SKM-1 (cell line): ENCODE results near the gene ARID5A.
"Not testable (repeated sequence)": the region's sequence is repeated elsewhere in the genome, so short reads cannot be mapped to it uniquely, and the experiment has no call there.

ENCODE experiments used
- DNase-seq: peaks from one replicate; lab custom pipeline; 2025; ENCODE audit not compliant: unreplicated experiment; lab: John Stamatoyannopoulos, UW

Gene ARID5A

GRCh38 chr2:96536445-96537065, at the start of gene ARID5A:
Gene ARID5A, plus strand, starts transcription at chr2:96536752. Its CDS starts 75 bp downstream, at chr2:96536827.
- peak; percentile 78 for DNase-seq

DNA sequence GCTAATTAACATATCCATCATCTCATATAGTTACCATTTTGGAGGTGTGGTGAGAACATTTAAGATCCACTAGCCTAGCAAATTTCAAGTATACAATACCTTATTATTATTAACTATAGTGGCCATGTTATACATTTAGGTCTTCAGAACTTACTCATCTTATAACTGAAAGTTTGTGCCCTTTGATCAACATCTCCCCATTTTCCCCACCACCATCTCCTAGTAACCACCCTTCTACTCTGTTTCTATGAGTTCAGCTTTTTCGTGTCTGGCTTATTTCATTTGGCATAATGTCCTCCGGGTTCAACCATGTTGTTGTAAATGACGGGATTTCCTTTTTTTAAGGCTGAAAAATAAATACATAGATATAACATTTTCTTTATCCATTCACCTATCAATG, 47.3 kb upstream of the ARID5A start:
- DNase-seq, result no peak

- no peak for DNase-seq
Measured at GRCh38 chr2:96489663-96490062, 46.9 kb upstream of the ARID5A start.

DNA sequence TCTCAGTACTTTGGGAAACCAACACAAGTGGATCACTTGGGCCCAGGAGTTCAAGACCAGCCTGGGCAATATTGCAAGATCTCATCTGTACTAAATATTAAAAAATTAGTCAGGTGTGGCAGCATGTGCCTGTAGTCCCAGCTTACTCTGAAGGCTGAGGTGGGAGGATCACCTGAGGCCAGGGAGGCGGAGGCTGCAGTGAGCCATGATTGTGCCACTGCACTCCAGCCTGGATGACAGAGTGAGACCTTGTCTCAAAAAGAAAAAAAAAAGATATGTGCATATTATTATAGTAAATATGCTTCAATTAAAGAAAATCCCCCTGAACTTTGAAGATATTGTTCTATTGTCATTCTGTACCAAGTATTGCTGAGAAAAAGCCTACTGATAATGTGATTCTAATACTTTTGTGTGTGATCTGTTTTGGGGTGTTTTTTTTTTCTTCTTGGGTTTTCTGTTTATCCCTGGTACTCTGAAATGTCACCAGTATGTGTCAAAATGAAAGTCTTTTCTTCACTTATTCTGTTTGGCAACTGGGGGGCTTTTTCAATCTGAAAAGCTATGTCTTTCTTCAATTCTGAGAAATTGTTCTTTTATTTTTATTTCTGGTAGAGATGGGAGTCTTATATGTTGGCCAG, 44.6 kb upstream of the ARID5A start:
- DNase-seq, result no peak

GRCh38 chr2:96493072-96493471, 43.5 kb upstream of the ARID5A start:
- DNase-seq, result no peak

DNA sequence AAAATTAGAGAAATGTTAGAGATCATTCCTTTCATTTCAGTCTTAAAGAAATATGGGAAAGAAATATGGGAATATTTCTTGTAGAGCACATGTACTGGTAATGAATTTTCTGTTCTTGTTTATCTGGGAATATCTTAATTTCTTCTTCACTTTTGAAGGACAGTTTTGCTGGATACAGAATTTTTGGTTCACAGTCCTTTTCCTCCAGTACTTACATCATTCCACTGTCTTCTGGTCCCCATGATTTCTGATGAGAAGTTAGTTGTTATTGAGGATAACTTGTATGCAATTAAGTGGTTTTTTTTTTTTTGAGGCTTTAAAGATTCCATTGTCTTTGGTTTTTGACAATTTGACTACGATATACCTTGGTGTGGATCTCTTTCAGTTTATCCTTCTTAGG, 42.4 kb upstream of the ARID5A start:
- no peak for DNase-seq

DNA sequence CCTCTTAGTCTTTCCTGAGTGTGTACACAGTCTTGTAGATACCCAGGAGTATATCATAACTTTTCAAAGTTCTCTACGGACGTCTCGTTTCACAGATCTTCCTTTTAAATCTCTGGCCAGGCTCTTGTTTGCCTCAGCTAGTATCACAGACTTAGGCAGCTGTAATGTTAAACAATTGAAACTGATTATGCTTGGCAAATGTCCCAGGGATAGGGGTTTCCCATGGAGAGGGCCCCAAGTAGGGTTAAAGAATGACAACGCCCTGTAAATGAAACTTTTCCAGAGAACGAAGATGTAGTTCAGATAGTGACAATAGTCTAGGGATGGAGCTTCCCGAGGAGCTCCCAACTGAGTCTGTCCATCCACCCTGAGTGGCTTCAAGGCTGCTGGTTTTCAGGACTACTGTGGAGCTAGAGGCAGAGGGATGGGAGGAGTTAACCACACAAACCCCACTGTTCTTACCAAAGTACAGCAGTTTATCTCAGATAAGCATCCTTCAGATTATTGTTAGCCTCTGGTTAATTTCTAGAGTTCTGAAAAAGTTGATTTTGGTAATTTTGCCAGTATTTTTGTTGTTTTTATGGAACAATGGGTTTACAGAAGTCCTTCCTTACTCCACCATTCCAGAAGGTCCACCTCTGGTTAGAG, 40.4 kb upstream of the ARID5A start:
- no peak for DNase-seq

- DNase-seq, result no peak
Measured at GRCh38 chr2:96498021-96498431, 38.5 kb upstream of the ARID5A start.

DNA sequence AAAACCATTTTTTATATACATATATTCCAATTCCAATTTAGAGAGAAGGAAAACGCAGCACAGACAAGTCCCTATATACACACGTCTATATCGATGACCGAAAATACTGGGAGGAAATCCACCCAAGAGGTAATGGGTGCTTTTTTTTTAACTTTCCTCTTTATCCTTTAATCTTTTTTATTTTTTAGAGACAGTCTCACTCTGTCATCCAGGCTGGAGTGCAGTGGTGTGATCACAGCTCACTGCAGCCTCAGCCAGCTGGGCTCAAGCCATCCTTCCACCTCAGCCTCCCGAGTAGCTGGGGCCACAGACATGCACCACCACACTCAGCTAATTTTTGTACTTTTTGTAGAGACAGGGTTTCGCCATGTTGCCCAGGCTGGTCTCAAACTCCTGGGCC, 37.9 kb upstream of the ARID5A start:
- not testable (repeated sequence) for DNase-seq

GRCh38 chr2:96499061-96499960, 37.2 kb upstream of the ARID5A start:
- DNase-seq, result no peak

DNA sequence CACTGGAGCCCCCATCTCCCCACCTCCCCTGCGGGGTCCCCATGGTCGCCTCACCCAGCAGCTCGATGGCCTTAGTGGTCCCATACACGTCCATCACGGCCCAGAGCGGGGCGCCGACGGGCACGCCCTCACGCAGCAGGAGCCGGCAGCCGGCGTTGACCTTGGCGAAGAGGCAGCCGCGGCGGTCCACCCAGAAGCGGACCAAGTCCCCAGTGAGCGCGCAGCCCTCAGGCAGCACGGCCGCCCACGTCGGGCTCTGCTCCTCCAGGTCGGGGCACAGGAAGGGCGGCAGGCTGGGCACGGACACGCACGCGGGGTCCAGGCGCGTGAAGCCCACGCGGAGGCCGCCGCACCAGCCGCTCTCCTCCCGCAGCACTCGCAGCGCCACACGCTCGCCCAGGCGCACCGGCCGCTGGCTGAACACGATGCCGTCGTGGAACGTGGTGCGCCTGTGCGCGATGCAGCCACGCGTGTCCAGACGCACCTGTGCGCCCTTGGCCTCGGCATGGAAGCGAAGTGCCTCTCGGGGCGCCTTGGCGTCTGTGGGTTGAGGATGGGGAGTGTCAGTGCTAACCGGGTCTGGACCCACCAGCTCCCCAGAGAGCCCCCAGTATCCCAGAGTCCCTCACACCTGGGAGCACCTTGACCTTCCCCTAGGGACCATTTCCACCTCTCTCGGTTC, 36.0 kb upstream of the ARID5A start:
- no peak for DNase-seq

- DNase-seq, result no peak
Measured at GRCh38 chr2:96501471-96501874, 35.1 kb upstream of the ARID5A start.

DNA sequence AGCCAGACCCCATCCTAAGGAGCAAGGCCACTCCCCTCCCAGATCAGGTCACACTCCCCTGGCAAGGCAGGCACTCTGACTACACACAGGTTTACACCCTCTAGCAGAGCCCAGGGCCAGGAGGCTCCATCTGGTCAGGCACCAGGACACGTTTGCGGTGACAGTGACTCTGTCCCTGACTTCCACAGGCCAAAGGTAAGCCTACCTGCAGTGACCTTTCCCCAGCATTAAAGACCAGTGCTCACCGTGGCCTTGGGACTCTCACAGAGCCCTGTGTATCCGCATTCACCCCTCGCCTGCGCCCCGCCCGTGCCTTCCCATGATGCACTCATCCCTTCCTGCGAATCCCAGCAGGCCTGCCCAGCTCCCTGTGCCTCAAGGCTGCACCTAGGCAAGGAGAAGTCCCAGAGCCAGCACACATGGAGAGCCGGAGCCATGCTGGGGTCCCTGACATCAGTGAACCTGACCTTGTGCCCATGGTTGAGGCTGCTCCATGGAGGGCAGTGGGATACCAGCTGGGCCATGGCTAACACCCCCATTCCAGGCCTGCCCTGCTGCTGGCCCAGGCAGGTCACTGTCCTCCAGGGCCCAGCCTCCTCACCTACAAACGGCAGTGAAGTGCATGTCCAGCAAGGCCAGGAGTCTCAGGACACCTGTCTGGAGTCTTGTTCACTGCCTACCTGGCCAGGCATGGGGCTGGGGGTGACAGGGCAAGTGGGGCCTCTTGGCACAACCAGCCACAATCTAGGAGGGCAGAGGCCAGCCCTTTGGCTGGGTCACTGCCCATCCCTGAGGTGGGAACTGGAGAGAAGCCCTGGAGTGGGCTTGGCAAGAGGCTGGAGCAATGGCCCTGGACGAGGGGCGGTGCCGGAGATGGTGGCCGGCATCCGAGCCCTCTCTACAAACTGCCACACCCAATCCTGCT, 34.4 kb upstream of the ARID5A start:
- DNase-seq, result no peak

DNA sequence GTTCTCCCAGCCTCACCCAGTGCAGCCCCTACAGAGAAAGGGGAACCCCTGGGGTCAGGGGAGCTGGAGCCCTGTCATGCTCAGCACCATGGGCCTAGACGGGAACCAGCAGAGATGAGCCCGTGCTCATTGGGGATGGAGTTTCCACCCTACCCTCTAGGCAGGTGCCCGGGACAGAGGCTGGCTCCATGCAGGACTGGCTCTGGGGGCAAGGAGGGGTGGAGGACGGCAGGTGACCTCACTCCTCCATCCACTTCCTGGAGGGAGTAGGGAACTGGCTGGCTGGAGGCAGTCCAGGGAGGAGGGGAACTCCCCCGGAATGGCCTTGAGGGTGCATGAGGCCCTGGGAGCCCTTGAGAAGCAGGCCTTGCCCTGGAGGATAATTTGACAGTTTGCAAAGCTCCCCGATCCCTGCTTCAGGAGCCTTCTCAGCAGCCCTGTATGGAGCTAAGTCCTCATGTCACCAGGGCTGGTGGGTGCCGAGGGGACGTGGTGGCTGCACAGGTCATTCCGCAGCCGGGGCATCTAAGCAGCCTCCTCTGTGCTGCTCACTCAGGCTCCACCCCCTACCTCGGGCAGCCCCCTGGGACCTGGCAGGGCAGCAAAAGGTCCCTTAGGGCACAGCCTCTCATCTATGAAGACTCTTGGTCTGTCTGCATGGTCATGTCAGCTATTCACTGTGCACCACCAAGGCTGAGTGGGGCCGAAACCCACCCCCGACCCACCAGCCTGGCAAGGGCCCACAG, 33.5 kb upstream of the ARID5A start:
- DNase-seq, result no peak

DNA sequence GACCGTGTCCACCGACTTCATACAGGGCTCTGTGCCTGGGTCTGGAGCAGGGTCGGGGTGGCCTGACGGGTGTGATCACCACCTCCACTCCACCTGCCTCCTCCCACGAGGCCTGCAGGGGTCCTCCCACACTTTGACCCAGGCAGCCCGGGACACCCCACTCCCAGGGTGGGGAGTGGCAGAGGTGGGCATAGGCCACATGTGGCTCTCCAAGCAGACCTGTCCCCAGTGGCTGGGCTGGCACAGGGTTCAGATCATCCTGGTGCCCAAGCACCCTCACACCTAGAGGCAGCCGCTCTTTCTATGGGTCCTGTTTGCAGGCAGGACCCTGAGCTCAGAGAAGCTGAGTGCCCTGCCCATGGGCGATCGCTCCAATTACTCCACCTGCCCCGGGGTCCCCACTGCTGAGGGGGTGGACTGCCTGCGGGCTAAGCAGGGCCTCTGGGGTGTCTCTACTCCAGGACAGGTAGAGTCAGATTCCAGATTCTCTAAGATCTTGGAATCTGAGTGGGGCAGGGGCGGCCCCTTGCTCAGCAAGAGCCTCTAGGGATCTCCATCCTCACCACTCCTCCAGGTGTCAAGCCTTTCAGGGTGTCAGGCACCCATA, 32.8 kb upstream of the ARID5A start:
- no peak for DNase-seq

GRCh38 chr2:96505231-96505889, 31.2 kb upstream of the ARID5A start, which contains the start of gene NEURL3:
Gene NEURL3, minus strand, starts transcription at chr2:96505357. Its CDS starts 71 bp downstream, at chr2:96505286.
- DNase-seq, result no peak

DNA sequence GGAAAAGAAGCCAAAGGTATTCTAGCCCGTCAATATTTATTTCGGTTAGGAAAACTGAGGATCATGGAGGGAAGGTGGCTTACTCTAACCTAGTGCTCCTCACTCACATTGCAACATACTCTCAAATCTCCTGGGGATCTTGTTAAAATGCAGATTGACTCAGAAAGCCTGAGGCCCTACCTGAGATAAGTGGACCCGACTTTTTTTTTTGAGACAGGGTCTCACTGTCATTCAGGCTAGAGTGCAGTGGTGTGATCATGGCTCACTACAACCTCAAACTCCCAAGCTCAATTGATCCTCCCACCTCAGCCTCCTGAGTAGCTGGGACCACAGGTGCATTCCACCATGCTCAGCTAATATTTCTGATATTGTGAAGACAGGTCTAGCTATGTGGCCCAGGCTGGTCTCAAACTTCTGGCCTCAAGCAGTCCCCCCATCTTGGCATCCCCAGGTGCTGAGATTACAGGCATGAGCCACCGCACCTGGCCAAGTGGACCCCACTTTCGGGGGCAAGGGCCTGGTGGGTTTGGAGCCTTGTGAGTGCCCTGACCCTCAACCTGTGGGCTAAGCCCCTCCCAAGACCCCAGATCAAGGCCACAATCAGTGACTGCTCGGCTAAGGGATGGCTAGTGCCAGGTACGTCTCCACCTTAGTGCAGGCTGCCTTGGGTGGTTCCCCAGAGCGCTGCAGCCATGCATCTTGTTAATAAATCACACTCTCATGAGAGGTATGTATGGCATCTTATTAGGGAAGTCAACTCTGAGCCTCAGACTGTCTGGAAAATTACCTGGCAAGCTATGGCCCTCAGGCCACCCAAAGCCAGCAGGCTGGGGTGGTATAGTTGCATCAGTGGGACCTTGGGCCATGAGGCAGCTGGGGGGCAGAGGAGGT, 30.3 kb upstream of the ARID5A start:
- DNase-seq, result no peak
